ENCODE results near the gene INTU. TPM values are rescaled to one million over a fixed set of nuclear protein-coding genes. Genes with fewer than 3 reads are reported as not detected.

Gene INTU
- total and polyA plus RNA-seq, 9 of the 15 experiments (the other 6 are each of a cell fraction or from before 2014, with no cell fraction given): 1.5 to 8.9 (median 3.9) TPM

- TF ChIP-seq RBM25 (IDR thresholded peaks at IDR 0.05; ENCODE audit: low read depth, low read length, severe bottlenecking): no peak
- TF ChIP-seq AFF1 (IDR thresholded peaks at IDR 0.05; ENCODE audit: low read depth in 1 of 2, partially characterized antibody in 2 of 2): no peak
- TF ChIP-seq NR2C2 (CRISPR knock-in tag; IDR thresholded peaks at IDR 0.05): no peak
- no peak for TF ChIP-seq NR2C2 (tag; IDR thresholded peaks at IDR 0.05)
- no peak for TF ChIP-seq ZBTB9 (CRISPR knock-in tag; IDR thresholded peaks at IDR 0.05)
Observed at GRCh38 chr4:127668770-127669169, 36.0 kb downstream of the INTU start (continued).

- ChIA-PET CTCF (ENCODE audit: low intra/inter-chr PET ratio) (interaction anchor here (0.6 kb wide), 1 partner anchor 14 kb away, joined by 3 read pairs; no protein-coding TSS in a partner anchor), POLR2A (no interaction called here)
- Histone ChIP-seq H3K36me3 (ENCODE audit: control insufficient read depth, insufficient read depth, low read length) (no peaks in the 10 kb centered on the region), H3K27ac (ENCODE audit: extremely low read depth, low read depth, low read length) (no peak overlapping the region), H3K4me2 (ENCODE audit: insufficient read depth, low read length) (no peak overlapping the region), H3K27me3 (ENCODE audit: control insufficient read depth in 2 of 2, insufficient read depth in 2 of 2, low read length in 2 of 2) (no peaks in the 10 kb centered on the region), H3K4me1 (replicated peaks in 1 of 2; ENCODE audit: control insufficient read depth in 2 of 2, insufficient read depth in 2 of 2, low read length in 2 of 2) (no peaks in the 10 kb centered on the region), H3K9me1 (ENCODE audit: control insufficient read depth, insufficient read depth, low read length) (no peaks in the 10 kb centered on the region), H4K20me1 (replicated peaks; ENCODE audit: control insufficient read depth, insufficient read depth, low read length) (no peaks in the 10 kb centered on the region), H3K9ac (ENCODE audit: insufficient read depth in 1 of 2, low read depth in 2 of 2, low read length in 2 of 2) (no peak overlapping the region), H3K4me3 (no peak overlapping the region), H3K9me3 (replicated peaks; ENCODE audit: control insufficient read depth, insufficient read depth, low read depth, low read length) (no peaks in the 10 kb centered on the region), H3K79me2 (ENCODE audit: control insufficient read depth, insufficient read depth, low read length) (no peaks in the 10 kb centered on the region), H2AFZ (ENCODE audit: low read depth, low read length) (no peak overlapping the region)
- intact Hi-C loops (cut with micrococcal nuclease): no loop called here
- FAIRE-seq (no peak), DNase-seq (ENCODE audit: extremely low read depth in 1 of 4, low spot score in 3 of 4) (no peak), ATAC-seq (no peak)
- in situ Hi-C loops (cut with MboI): no loop called here
- TF ChIP-seq ZFP30 (CRISPR knock-in tag; IDR thresholded peaks at IDR 0.05; ENCODE audit: borderline replicate concordance) (no peak), MCM2 (IDR thresholded peaks at IDR 0.05; ENCODE audit: low read depth) (no peak), ZNF609 (CRISPR knock-in tag; IDR thresholded peaks at IDR 0.05; ENCODE audit: borderline replicate concordance) (no peak)
- no TSS peak for BruUV-seq (replicated peaks)
- 7% methylated on average over 1 of the region's 1 CpG for WGBS (ENCODE audit: insufficient coverage, low coverage, missing lambda C conversion rate)
Observed at GRCh38 chr4:127669691-127670090, 36.9 kb downstream of the INTU start.
